ENCODE measurements around the gene FRMPD1.

The FRMPD1 gene

GRCh38 chr9:37683531-37684371 is 33.0 kb downstream of the FRMPD1 start:
- DNase-seq: no peak

GRCh38 chr9:37692622-37693221 is 42.0 kb downstream of the FRMPD1 start:
- DNase-seq: no peak

GRCh38 chr9:37693260-37693659 is 42.5 kb downstream of the FRMPD1 start:
- no peak for DNase-seq

GRCh38 chr9:37694355-37694754 is 43.6 kb downstream of the FRMPD1 start:
- DNase-seq: no peak

- DNase-seq: no peak
Measured at GRCh38 chr9:37696528-37696927, 45.8 kb downstream of the FRMPD1 start.

GRCh38 chr9:37700131-37700530 is 49.4 kb downstream of the FRMPD1 start:
- DNase-seq: no peak

GRCh38 chr9:37700900-37701299 is 50.1 kb downstream of the FRMPD1 start:
- no peak for DNase-seq

- DNase-seq: no peak
Measured at GRCh38 chr9:37705787-37706186, 55.0 kb downstream of the FRMPD1 start.

- DNase-seq: no peak
Measured at GRCh38 chr9:37706290-37706689, 55.5 kb downstream of the FRMPD1 start.

GRCh38 chr9:37707748-37708147 is 57.0 kb downstream of the FRMPD1 start:
- DNase-seq: no peak

GRCh38 chr9:37710046-37710445 is 59.3 kb downstream of the FRMPD1 start:
- DNase-seq: no peak

GRCh38 chr9:37715260-37715659 is 64.5 kb downstream of the FRMPD1 start:
- DNase-seq: no peak

- no peak for DNase-seq
Measured at GRCh38 chr9:37715991-37716505, 65.3 kb downstream of the FRMPD1 start.

- DNase-seq: no peak
Measured at GRCh38 chr9:37719526-37719925, 68.8 kb downstream of the FRMPD1 start.

- no peak for DNase-seq
Measured at GRCh38 chr9:37727013-37727412, 76.3 kb downstream of the FRMPD1 start.

GRCh38 chr9:37729499-37729898 is 78.7 kb downstream of the FRMPD1 start:
- DNase-seq: no peak

- no peak for DNase-seq
Measured at GRCh38 chr9:37730256-37730655, 79.5 kb downstream of the FRMPD1 start.

GRCh38 chr9:37730839-37731238 is 80.1 kb downstream of the FRMPD1 start:
- no peak for DNase-seq

GRCh38 chr9:37732086-37732741 is 81.5 kb downstream of the FRMPD1 start:
- DNase-seq: peak; percentile 46

- no peak for DNase-seq
Measured at GRCh38 chr9:37732952-37733351, 82.2 kb downstream of the FRMPD1 start.

- DNase-seq: no peak
Measured at GRCh38 chr9:37739222-37739621, 88.5 kb downstream of the FRMPD1 start.

- no peak for DNase-seq
Measured at GRCh38 chr9:37740128-37740527, 89.4 kb downstream of the FRMPD1 start.

- no peak for DNase-seq
Measured at GRCh38 chr9:37740631-37741328, 90.0 kb downstream of the FRMPD1 start.
